ENCODE results near the gene PLEKHG4. TPM values are rescaled to one million over a fixed set of nuclear protein-coding genes. Genes with fewer than 3 reads are reported as not detected.

Gene PLEKHG4
- total and polyA plus RNA-seq, 9 of the 15 experiments (the other 6 are each of a cell fraction or from before 2014, with no cell fraction given): 3.7 to 36.8 (median 17.9) TPM

- peak; percentile 57 for TF ChIP-seq ZNF407 (IDR thresholded peaks at IDR 0.05; ENCODE audit: low read depth)
- no peak for TF ChIP-seq HMBOX1 (IDR thresholded peaks at IDR 0.05)
- TF ChIP-seq ZEB2 (IDR thresholded peaks at IDR 0.05): peak; percentile 70; the same call in 1 of the 2 replicates
- TF ChIP-seq ZNF766 (CRISPR knock-in tag; conservative IDR thresholded peaks at IDR 0.05): 0 out of 2 replicates have a peak, but pooled peaks have one; percentile 16
- 0 out of 2 replicates have a peak, but pooled peaks have one; percentile 1 for TF ChIP-seq USF2 (CRISPR knock-in tag; IDR thresholded peaks at IDR 0.05)
- TF ChIP-seq CXXC5 (CRISPR knock-in tag; IDR thresholded peaks at IDR 0.05): no peak
- peak; percentile 19 for TF ChIP-seq SAP30 (IDR thresholded peaks at IDR 0.05; ENCODE audit: borderline replicate concordance, insufficient read depth, low read depth, low read length, poor library complexity, severe bottlenecking)
- 0 out of 2 replicates have a peak, but pooled peaks have one; percentile 19 for TF ChIP-seq ZNF436 (CRISPR knock-in tag; IDR thresholded peaks at IDR 0.05)
- TF ChIP-seq ZNF133 (CRISPR knock-in tag; IDR thresholded peaks at IDR 0.05): 0 out of 2 replicates have a peak, but pooled peaks have one; percentile 41
- TF ChIP-seq PKNOX1 (IDR thresholded peaks at IDR 0.05): 0 out of 2 replicates have a peak, but pooled peaks have one; percentile 15
- TF ChIP-seq MYNN (IDR thresholded peaks at IDR 0.05): no peak
- no peak for TF ChIP-seq MYNN (CRISPR knock-in tag; IDR thresholded peaks at IDR 0.05)
- TF ChIP-seq ZBTB49 (CRISPR knock-in tag; IDR thresholded peaks at IDR 0.05; ENCODE audit: borderline replicate concordance): no peak
- 0 out of 2 replicates have a peak, but pooled peaks have one; percentile 37 for TF ChIP-seq ZNF583 (CRISPR knock-in tag; IDR thresholded peaks at IDR 0.05)
Observed at GRCh38 chr16:67246756-67247191, 32.6 kb upstream of the PLEKHG4 start (continued).
